HG02571 (cell line): Measurements from ENCODE around the gene SPATA32.
"Not testable (repeated sequence)": the region's sequence is repeated elsewhere in the genome, so short reads cannot be mapped to it uniquely, and the experiment has no call there.

ENCODE experiments used
- ATAC-seq: cut with Tn5 transposase; IDR thresholded peaks from one replicate; pipeline ENCODE4 v1.9.1; 2021; ENCODE audit warnings: mild to moderate bottlenecking, moderate library complexity; ENCODE audit not compliant: unreplicated experiment

Gene SPATA32, protein sequence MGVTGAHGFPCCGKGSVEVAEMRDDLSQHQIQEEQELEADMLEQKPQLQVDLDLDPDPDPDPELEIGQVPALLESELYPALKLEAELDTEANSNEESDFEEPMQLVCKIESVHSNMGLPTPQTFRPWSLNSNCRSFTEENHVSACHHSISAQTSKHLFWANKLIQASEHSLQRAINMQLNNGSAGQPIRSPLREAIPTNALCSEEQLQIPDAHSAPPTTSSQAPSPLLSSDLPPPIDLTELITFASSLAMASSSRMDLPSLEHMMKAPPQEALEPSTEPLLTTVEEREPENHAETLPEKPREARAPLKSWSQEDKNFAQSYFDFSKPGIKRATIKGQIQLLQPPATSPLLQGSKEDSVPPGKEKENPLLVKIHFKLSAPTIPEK

DNA sequence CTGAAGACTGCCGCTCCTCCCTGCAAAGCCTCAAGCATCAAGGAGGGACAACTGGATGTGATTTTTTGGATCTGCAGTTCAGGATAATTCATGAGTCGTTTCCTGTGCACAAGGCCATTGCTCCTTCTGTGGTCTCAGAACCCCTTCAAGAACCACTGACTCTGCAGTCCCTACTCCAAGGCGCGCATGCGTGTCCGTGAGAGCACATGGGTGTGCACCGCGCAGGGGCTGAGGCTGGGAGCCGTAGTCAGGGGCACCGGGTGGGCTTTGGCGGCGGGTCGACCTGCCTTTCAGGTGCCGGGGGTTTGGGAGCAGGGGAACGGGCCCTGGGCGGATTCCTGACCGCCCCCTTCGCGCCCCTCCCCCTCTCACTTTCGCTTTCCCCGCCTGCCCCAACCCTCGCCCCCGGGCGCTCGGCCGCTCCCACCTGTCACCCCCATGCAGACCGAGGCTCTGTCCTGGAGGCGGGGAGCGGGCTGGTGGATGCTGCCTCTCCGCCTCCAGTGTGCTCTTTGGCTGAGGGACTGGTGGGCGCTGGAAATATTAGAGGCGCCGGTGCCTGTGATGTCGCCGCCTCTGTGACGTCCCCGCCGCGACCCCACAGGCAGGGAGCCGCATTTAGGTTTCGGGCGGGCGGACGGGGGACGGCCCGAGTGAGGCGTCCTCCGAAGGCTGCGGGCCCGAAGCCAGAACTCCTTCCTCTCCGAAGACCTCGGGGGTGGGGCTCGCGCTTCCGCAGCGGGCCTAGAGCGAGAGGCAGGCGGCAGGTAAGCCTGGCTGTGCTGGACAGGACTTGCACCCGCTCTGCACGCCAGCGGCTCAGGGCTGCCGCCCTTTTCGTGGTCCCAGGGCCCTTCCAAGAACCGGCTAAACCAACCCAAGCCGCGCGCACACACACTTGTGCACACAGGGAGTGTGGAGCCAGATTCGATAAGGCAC, at the start of gene SPATA32:
SPATA32 (minus strand) TSS at position 518 of the 939 bp plus-strand sequence; CDS start at position 440, 78 bp downstream.
- ATAC-seq: no peak

DNA sequence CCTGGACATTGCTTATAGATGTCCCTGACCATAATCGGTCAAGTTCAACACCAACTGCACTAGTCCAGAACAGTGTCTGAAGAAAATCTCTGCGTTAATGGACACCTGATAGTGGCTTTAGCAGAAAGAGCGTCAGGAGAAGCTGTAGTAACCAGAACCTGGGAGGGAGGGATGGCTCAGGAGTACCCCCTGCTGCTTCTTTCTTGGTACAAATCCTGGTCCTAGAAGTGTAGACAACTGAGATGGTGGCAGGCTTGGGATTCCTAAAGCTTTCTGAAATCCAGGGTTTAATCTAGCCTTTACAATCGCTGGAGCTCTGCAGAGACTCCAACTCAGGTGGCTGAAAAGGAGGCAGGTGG, 49.5 kb upstream of the SPATA32 start:
- no peak for ATAC-seq

DNA sequence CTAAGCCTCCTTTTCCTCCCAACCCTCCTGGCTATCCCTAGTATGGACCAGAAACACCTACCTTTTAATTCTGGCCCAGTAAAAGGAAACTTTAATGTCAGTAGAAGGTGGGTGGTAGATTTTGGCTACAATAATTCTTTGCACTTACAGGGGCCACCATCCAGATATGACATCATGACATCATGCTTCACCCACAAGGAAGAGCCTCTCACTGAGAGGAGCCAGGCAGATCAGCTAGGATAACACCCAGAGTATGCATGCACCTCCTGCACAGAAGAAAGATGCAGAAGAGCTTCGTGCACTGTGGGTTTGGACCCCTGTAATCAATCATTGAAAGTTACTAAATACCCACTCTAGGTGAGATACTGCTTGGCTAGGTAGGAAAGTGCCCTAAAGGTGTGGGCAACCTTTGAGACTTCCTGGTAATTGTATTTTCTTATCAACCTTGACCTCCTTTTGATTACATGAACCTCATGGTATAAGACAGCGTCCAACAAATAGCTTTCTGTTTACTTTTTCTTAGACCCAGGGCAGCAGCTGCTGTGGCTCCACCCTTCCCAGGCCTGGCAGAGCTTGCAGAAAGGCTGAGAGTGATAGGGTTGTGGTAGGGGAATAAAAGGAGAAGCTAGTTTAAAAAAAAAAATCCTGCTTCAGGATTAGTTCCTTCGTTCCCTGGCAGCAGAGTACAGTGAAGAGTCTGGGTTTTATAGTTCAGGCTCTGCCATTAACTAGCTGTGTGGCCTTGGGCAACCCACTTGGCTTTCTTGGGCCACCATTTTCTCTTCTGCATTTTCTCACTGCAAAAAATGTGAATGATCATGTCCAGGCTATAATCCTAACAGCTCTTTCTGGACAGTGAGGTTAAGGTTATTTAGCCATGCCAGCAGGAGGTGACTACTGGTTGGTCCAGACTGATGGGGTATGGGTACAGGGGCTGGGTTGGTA, 48.8 kb upstream of the SPATA32 start:
- ATAC-seq: no peak

DNA sequence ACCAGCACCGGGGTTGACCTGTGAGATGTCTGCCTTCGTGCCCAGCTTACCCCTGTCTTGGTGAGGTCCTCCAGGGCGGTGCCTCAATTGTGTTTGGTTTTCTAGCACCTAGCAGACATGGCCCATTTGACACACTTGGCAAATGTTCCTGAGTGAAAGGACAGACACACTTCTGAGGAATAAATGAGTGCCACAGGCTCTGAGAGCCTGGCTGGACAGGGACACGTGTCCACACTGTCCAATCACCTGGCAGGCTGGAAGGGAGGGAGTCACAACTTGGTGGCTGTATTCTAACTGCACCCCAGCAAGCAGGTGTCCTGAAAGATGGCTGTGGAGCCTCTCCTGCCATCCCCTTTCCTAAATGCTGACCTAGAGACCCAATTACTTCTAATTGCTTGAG, 47.5 kb upstream of the SPATA32 start:
- no peak for ATAC-seq

DNA sequence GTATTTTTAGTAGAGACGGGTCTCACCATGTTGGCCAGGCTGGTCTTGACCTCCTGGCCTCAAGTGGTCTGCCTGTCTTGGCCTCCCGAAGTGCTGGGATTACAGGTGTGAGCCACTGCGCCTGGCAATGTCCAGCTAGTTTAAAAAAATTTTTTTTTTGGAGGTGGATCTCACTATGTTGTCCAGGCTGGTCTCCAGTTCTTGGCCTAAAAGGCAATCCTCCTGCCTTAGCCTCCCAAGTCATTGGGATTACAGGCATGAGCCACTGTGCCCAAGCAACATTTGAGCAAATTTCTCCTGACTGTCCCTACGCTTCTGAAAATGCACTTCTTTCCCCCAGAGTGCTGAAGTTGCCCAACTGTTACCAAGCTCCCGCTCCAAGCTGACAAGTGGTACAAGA, 46.9 kb upstream of the SPATA32 start:
- ATAC-seq: no peak

DNA sequence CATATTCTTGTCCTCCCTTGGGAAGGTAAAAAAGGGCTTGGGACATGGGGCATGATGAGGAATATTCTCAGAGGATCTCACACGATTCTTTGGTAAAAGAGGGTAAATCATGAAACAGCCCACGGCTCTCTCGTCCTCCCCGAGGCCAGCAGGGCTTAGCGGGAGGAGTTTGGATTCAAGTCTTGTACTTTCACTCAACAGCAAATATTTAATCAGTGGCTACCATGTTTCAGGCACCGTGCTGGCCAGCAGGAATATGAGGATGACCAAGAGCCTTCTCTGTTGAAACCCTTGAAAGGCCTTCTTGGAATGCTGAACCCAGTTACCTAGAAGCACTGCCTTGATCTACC, 46.1 kb upstream of the SPATA32 start:
- ATAC-seq: no peak

DNA sequence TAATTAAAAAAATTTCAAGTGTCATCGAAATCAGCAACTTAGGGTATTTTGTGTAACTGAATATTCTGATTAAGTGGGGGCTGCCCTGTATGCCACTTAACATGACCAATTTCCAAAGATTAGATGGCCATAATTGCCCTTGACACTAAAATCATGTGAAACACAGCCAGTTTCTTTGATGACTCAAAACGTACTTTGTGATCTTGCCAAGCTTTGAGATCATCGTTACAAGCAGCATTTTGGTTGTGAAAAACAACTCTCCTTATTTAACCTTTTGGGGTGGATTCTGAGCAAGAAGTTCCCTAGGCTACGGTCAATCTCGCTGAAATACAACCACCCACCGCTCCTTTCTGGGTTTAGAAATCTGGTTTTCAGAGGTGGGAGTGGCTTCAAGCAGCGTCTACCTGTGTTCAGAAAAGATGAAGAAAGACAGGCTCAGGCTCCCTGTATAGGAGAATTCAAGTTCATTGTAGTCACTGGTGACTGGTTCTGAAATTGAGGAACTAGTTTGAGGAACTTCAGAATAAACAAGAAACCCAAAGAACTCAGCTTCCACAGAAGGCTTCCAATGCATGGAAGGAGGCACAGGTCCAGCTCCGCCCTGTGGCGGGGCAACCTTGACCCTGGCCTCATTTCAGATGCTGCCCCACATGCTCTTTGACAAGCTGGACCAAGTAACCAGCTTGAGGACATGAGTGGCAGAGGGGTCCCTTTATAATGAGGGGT, 45.6 kb upstream of the SPATA32 start:
- no peak for ATAC-seq

DNA sequence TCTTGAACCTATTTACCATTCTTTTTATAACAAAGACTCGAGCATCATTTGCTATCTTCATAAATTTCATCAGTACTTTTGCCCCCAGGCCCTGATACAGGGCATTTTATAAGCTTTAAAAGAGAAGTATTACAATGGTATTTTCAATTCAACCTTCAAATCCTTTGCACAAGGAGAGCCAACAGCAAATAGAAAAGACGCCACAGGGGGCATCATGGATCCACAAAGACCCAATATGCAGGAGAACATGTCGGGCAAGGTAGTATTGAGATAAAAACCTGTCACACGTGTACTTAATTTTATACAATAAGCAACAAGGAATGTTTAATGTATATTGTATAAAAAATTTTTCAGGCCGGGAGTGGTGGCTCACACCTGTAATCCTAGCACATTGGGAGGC, 44.7 kb upstream of the SPATA32 start:
- ATAC-seq: no peak

DNA sequence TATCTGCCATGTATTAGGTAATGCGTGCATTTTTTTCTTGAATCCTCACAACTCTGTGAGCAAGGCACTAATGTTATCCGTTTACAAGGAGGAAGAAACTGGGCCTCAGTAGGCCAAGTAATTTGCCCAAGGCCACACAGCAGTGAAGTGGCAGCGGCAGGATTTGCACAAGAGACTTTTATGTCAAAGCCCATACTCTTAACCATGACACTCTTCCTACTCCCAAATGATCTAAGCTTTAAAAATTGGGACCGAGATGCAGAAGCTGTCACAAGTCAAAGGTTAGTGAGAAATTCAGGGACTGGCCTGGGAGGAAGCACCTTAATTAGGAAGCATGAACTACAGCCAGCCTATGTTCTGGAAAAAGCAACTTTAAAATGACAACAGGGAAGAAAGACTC, 44.2 kb upstream of the SPATA32 start:
- no peak for ATAC-seq

DNA sequence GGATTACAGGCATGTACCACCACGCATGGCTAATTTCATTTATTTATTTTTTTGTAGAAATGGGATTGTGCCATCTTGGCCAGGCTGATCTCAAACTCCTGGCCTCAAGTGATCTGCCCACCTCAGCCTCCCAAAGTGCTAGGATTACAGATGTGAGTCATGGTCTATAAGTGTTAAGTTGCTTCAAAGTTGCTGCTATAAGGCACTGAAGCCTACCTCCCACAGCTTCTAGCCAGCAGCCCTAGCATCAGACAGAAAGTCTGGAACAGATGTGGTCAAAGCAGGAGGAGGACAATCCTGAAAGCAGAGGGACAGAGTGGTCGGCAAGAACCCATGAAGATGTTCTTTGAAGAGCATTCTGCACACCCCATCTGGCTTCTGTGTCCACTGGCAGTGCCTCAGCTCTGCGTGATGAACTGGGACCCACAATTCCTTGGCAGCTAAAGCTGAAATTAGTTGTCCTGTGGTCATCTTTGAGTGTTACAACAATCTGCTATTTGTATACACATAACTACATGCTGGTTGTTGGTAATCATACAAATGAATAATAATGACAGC, 43.7 kb upstream of the SPATA32 start:
- ATAC-seq: no peak

DNA sequence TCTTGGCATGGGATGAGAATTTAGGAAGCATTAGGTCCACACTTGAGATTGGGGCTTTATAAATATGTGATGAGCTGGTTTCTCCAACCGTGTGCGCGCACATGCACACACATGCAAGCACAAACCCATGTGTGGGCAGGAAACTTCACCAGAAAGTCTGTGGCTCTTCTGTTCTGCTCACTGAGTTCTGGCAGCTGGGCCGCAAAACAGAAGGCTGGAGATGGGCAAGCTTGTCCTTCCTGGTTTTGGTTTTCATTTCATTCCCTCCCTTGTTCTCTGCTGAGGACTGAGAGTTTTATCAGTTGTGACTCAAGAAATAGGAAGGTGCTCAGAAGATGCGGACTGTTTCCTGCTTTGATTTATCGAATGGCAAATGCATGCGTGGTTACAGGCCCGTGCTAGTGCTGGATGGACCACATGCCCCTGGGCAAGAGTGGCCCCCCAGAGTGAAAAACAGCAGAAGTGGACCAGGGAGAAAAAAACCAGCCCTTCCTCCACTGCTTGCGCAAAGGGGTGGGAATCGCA, 40.8 kb upstream of the SPATA32 start:
- peak; percentile 47 for ATAC-seq

DNA sequence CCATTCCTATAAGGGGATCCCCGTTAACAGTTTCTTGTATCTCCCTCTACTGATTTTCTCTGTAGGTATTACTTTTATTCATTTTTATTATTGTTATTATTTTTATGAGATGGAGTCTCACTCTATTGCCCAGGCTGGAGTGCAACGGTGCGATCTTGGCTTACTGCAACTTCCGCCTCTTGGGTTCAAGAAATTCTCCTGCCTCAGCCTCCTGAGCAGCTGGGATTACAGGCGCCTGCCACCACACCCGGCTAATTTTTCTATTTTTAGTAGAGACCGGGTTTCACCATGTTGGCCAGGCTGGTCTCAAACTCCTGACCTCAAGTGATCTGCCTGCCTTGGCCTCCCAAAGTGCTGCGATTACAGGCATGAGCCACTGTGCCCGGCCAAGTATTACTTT, 40.3 kb upstream of the SPATA32 start:
- not testable (repeated sequence) for ATAC-seq

DNA sequence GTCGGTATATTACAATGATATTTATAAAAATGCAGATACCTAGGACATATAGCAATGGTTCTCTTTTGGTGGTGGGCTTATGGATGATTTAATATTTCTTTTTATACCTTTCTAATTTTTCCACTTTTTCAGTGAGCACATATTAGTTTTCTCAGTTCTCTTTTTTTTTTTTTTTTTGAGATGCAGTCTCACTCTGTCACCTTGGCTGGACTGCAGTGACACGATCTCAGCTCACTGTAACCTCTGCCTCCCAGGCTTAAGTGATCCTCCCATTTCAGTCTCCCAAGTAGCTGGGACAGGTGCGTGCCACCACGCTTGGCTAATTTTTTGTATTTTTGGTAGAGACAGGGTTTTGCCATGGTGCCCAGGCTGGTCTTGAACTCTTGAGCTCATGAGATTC, 39.8 kb upstream of the SPATA32 start:
- ATAC-seq: no peak

DNA sequence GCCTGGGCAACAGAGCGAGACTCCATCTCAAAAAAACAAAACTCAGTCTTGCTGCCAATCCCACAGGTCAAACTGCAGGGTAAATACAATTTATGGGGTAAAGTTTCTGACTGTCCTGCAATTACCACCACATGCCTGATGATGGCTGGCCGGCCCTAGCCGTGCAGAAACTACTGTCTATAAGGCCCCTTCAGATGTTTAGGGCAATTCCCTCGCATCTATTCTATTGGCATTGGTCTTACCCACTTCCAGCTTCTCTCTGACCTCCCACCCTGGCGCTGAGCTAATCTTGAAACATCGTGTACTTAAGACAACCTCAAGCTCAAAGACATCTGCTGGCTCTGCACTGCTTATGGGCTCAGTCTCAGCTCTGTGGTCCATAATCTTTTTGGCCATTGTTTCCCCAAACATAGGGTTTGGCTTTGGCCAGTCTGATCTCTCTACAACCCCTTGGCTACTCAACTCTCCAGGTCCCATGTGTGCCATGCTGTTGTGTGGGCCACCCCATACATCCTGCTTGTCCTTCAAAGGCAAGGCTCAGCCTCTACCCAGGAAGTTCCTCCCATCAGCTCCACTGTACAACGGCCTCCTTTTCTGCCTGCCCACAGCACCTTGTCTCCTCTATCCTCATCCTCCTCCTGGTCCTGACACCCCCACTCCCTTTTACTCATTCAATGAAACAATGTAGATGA, 38.3 kb upstream of the SPATA32 start:
- no peak for ATAC-seq

DNA sequence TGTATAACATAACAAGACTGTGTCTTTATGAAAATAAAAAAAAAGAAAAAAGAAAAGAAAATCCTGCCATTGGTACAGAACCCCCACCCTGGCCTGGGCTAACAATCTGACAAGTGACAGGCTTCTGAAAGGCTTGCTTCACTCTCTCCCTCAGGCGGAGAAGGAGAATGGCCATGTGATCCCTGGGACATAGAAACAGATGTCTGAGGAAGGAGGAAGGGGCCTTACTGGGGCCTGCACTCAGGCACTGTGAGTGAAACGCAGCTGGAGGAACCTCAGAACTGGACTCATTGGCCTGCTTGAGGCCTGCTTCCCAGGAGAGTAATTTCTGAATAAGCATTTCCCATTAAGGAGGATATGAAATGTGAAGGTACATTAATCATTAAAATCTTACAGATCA, 37.5 kb upstream of the SPATA32 start:
- ATAC-seq: no peak

DNA sequence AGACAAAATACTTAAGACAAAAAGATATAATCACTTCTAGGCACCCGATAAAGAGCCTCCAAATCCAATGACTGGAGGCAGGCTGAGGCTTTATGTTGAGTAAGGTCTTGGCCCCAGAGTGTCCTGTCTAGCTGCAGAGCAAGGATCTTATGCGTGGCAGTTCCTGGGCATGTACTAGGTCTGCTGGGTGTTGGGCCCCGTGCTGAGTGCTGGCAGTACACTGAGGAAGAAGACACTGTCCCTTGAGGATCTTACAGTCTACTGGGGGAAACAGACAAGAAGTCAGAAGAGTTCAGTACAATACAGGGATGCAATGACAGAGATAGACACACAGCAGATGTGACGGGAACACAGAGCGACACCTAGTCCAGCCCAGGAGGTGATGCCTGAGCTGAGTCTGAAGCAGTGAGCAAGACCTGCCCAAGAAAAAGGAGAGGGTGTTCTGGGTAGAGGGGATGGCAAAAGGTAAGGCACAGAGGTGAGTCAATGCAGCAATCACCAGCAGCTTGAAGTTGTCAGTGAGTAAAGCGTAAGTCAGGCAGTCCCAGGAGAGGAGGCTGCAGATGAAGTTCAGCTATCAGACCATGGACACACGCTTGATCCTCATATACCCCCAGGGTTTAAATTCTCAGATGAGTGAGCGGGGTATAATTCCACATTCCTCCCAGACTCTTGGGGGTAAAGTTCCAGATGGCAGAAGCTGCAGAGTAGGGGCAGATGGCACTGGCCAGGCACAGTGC, 36.8 kb upstream of the SPATA32 start:
- no peak for ATAC-seq

DNA sequence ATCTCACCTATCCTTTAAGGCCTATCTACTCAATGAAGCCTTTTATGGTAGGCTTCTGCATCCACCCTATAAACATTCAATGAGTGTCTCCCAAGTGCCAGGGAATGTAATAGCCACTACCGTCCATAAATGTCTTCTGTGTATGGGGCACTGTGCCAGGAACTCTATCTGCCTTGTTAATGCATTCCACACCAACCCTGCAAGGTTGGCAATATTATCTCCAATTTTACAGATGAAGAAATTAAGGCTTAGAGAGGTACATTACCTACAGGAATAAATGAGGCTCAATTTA, 34.9 kb upstream of the SPATA32 start:
- no peak for ATAC-seq

DNA sequence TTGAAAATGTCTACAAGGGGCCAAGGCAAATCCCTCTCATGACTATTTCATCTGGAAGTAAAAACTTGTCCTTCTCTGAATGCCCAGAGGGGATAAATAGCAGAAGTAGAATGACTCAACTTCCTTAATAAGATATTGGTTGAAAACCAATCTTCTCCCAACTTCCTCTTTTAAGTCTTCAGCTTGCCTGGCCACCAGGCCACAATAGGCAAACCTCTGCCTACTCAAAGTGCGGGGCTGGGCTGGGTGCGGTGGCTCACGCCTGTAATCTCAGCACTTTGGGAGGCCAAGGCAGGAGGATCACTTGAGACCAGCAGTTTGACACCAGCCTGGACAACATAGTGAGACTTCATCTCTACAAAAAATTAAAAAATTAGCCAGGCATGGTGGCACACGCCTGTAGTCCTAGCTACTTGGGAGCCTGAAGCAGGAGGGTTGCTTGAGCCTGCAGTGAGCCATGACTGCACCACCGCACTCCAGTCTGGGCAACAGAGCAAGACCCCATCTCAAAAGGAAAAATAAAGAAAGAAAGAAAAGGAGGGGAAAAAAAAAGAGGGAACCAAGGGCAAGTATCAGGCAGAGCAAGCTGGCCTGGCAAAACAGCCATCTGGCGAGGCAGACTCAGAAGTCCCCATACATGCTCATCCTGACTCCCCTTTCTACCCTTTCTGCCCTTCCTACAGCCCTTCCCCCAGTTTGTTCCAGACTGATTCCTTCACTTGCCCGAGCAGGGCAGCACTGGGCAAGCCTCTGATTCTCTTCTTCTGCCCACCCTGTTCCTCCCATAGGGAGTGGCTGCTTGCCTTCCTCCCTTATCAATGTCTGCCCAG, 34.3 kb upstream of the SPATA32 start:
- ATAC-seq: no peak
